ENCODE results near the gene WARS2.

WARS2 gene

GRCh38 chr1:118982821-118983557 lies 157.5 kb downstream of the WARS2 start:
- no peak for DNase-seq

GRCh38 chr1:118982266-118982665 lies 158.2 kb downstream of the WARS2 start:
- DNase-seq = no peak

- no peak for DNase-seq
Measured at GRCh38 chr1:118981436-118981835, 159.0 kb downstream of the WARS2 start.
